ENCODE results near the gene TMCO4. TPM values are rescaled to one million over a fixed set of nuclear protein-coding genes. Genes with fewer than 3 reads are reported as not detected.

Gene TMCO4
- total and polyA plus RNA-seq, 2 donors (not counting 1 experiment from before 2014, with no cell fraction given): 21.7 to 31.3 TPM

GRCh38 chr1:19744335-19744743, 55.4 kb downstream of the TMCO4 start:
- WGBS (ENCODE audit: insufficient coverage): 100% methylated on average over 1 of the region's 4 CpGs
- Histone ChIP-seq H2AFZ (ENCODE audit: insufficient read depth, low read depth, low read length, poor library complexity, severe bottlenecking) (no peak overlapping the region), H3K9ac (ENCODE audit: low read length) (no peak overlapping the region), H4K20me1 (ENCODE audit: control insufficient read depth, insufficient read depth, low read length, poor library complexity, severe bottlenecking) (no peaks in the 10 kb centered on the region), H3K79me2 (ENCODE audit: control insufficient read depth, insufficient read depth, low read length) (no peaks in the 10 kb centered on the region), H3K4me3 (ENCODE audit: control extremely low read depth in 1 of 5, extremely low read depth in 1 of 5, insufficient read depth in 1 of 5, low read depth in 2 of 5, low read length in 4 of 5) (no peak overlapping the region), H3K36me3 (replicated peaks in 1 of 2; ENCODE audit: control extremely low read depth in 1 of 2, control insufficient read depth in 1 of 2, extremely low read depth in 1 of 2, insufficient read depth in 2 of 2, low read length in 1 of 2) (peaks cover 0 to 37% of the 10 kb centered on the region in 2 experiments), H3K27ac (ENCODE audit: low read length in 2 of 2) (no peak overlapping the region), H3K4me2 (replicated peaks; ENCODE audit: low read depth, low read length, poor library complexity, severe bottlenecking) (no peak overlapping the region), H3K9me3 (ENCODE audit: control extremely low read depth in 1 of 3, control insufficient read depth in 2 of 3, insufficient read depth in 1 of 3, low read length in 2 of 3) (peaks cover 0 to 8% (median 0%) of the 10 kb centered on the region in 3 donors), H3K4me1 (ENCODE audit: control insufficient read depth in 2 of 2, insufficient read depth in 2 of 2, low read length in 2 of 2) (no peaks in the 10 kb centered on the region), H3K27me3 (replicated peaks in 1 of 4; ENCODE audit: control extremely low read depth in 1 of 4, control insufficient read depth in 3 of 4, insufficient read depth in 4 of 4, low read length in 3 of 4) (no peaks in the 10 kb centered on the region)
- ATAC-seq (ENCODE audit: low read depth) (no peak), DNase-seq (no peak)
- intact Hi-C loops (cut with micrococcal nuclease): no loop called here
- TF ChIP-seq EZH2 (IDR thresholded peaks at IDR 0.05; ENCODE audit: borderline replicate concordance, insufficient read depth, low read depth, low read length, poor library complexity, severe bottlenecking) (no peak), CTCF (IDR thresholded peaks at IDR 0.05) (no peak)
- no peaks in the 10 kb centered on the region for H3K4me1 Mint-ChIP-seq
- no peak overlapping the region for H3K27ac Mint-ChIP-seq
- no peak overlapping the region for H3K4me3 Mint-ChIP-seq
- no peaks in the 10 kb centered on the region for H3K27me3 Mint-ChIP-seq
- ChIA-PET POLR2A (no interaction called here), CTCF (no interaction called here)
- H3K9me3 Mint-ChIP-seq (ENCODE audit: insufficient read depth): no peaks in the 10 kb centered on the region

- ChIA-PET POLR2A (no interaction called here), CTCF (no interaction called here)
- TF ChIP-seq EZH2 (IDR thresholded peaks at IDR 0.05; ENCODE audit: borderline replicate concordance, insufficient read depth, low read depth, low read length, poor library complexity, severe bottlenecking): no peak
- Histone ChIP-seq H2AFZ (ENCODE audit: insufficient read depth, low read depth, low read length, poor library complexity, severe bottlenecking) (no peak overlapping the region), H3K27ac (ENCODE audit: low read length in 2 of 2) (no peak overlapping the region), H3K9me3 (ENCODE audit: control extremely low read depth in 1 of 3, control insufficient read depth in 2 of 3, insufficient read depth in 1 of 3, low read length in 2 of 3) (peaks cover 0 to 12% (median 5%) of the 10 kb centered on the region in 3 donors), H3K27me3 (replicated peaks in 1 of 4; ENCODE audit: control extremely low read depth in 1 of 4, control insufficient read depth in 3 of 4, insufficient read depth in 4 of 4, low read length in 3 of 4) (no peaks in the 10 kb centered on the region), H3K79me2 (ENCODE audit: control insufficient read depth, insufficient read depth, low read length) (no peaks in the 10 kb centered on the region), H3K36me3 (replicated peaks in 1 of 2; ENCODE audit: control extremely low read depth in 1 of 2, control insufficient read depth in 1 of 2, extremely low read depth in 1 of 2, insufficient read depth in 2 of 2, low read length in 1 of 2) (peaks cover 0 to 33% of the 10 kb centered on the region in 2 experiments), H4K20me1 (ENCODE audit: control insufficient read depth, insufficient read depth, low read length, poor library complexity, severe bottlenecking) (no peaks in the 10 kb centered on the region), H3K9ac (ENCODE audit: low read length) (no peak overlapping the region), H3K4me1 (ENCODE audit: control insufficient read depth in 2 of 2, insufficient read depth in 2 of 2, low read length in 2 of 2) (no peaks in the 10 kb centered on the region), H3K4me2 (replicated peaks; ENCODE audit: low read depth, low read length, poor library complexity, severe bottlenecking) (no peak overlapping the region), H3K4me3 (ENCODE audit: control extremely low read depth in 1 of 5, extremely low read depth in 1 of 5, insufficient read depth in 1 of 5, low read depth in 2 of 5, low read length in 4 of 5) (no peak overlapping the region)
- no peaks in the 10 kb centered on the region for H3K4me1 Mint-ChIP-seq
- H3K9me3 Mint-ChIP-seq (ENCODE audit: insufficient read depth): no peaks in the 10 kb centered on the region
- DNase-seq (no peak), ATAC-seq (ENCODE audit: low read depth) (no peak)
- no peak overlapping the region for H3K4me3 Mint-ChIP-seq
- intact Hi-C loops (cut with micrococcal nuclease): no loop called here
- no peaks in the 10 kb centered on the region for H3K27me3 Mint-ChIP-seq
- H3K27ac Mint-ChIP-seq: no peak overlapping the region
- WGBS (ENCODE audit: insufficient coverage): 99% methylated on average over 9 of the region's 9 CpGs
These were observed 55.9 kb downstream of the TMCO4 start for GRCh38 chr1:19743793-19744192.

Data from B cell (primary cell).